ENCODE measurements around the gene VWA8. TPM values are rescaled to one million over a fixed set of nuclear protein-coding genes. Genes with fewer than 3 reads are reported as not detected.

The VWA8 gene
- total and polyA plus RNA-seq, 2 of the 8 experiments (the other 6 are each of a cell fraction or from before 2014, with no cell fraction given): 5.9 to 19.6 TPM

DNA sequence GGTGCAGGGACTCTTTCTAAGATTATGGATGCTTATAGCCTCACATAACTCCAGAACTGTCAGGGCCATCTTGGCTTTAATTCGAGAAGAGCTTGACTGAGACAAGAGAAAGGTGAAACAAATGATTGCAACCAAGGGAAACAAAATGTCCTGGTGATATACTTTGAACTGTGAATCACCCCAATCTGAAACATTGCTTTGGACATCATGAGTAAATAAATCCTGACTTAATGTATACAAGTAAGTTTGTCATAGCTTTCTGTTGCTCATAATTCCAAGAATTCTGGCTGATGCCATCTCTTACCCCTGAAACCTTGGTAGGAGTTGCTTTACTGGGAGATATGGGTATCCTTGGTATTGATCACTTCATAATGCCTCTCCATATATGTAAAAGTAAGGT, 5.8 kb upstream of the VWA8 start:
- H3K27me3 ChIP-seq (replicated peaks in 1 of 4; ENCODE audit: control insufficient read depth in 3 of 4, extremely low read depth in 1 of 4, insufficient read depth in 3 of 4, low read length in 3 of 4): 0 out of 7 replicates have a peak, but pooled peaks cover 0 to 2% (median 0%) of the 10 kb centered on the region in 4 experiments
- peaks cover 0 to 3% (median 0%) of the 10 kb centered on the region in 4 experiments; a peak in 2 of 7 replicates for H3K4me1 ChIP-seq (replicated peaks in 1 of 4; ENCODE audit: control insufficient read depth in 3 of 4, insufficient read depth in 4 of 4, low read length in 3 of 4)
- no peak overlapping the region for H3K27ac ChIP-seq (ENCODE audit: low read depth, low read length)
- no peak overlapping the region for H4K5ac ChIP-seq (ENCODE audit: insufficient read length, low read depth, low read length)
- TF ChIP-seq JUN (IDR thresholded peaks at IDR 0.05; ENCODE audit: low read depth, low read length) (no peak), FOSL1 (IDR thresholded peaks at IDR 0.05; ENCODE audit: insufficient read depth, low read depth, low read length) (no peak), BCL11A (IDR thresholded peaks at IDR 0.05; ENCODE audit: low read depth in 2 of 2, low read length in 2 of 2) (no peak)
- TF ChIP-seq, protein P1, sequence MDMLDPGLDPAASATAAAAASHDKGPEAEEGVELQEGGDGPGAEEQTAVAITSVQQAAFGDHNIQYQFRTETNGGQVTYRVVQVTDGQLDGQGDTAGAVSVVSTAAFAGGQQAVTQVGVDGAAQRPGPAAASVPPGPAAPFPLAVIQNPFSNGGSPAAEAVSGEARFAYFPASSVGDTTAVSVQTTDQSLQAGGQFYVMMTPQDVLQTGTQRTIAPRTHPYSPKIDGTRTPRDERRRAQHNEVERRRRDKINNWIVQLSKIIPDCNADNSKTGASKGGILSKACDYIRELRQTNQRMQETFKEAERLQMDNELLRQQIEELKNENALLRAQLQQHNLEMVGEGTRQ (IDR thresholded peaks at IDR 0.05; ENCODE audit: low read length): no peak
- DNase-seq (ENCODE audit: low read depth in 1 of 2, low spot score in 2 of 2): no peak
- no peak overlapping the region for H3K56ac ChIP-seq (replicated peaks; ENCODE audit: insufficient read length, low read depth, low read length)
- H3K4me2 ChIP-seq (ENCODE audit: insufficient read depth in 1 of 2, low read depth in 2 of 2, low read length in 2 of 2): no peak overlapping the region
- H3K4ac ChIP-seq (replicated peaks; ENCODE audit: insufficient read length, low read depth, low read length): no peak overlapping the region
- H3K4me3 ChIP-seq (ENCODE audit: extremely low read depth in 1 of 4, insufficient read depth in 2 of 4, low read depth in 3 of 4, low read length in 4 of 4): no peak overlapping the region
- 86% methylated on average over 1 of the region's 1 CpG; no CpG with 5 or more reads in 1 of the 2 experiments for WGBS, 2 experiments (ENCODE audit: extremely low coverage in 1 of 2, insufficient coverage in 1 of 2, insufficient read length in 1 of 2, insufficient replicate concordance in 2 of 2, low coverage in 1 of 2, low lambda C conversion rate in 2 of 2, missing lambda C conversion rate in 1 of 2)
- no peak overlapping the region for H3K23ac ChIP-seq (ENCODE audit: insufficient read length)
- no peak overlapping the region for H2BK5ac ChIP-seq (ENCODE audit: low read depth, low read length)
- no peak overlapping the region for H3K14ac ChIP-seq (ENCODE audit: insufficient read length)
- no peak overlapping the region for H2BK12ac ChIP-seq (ENCODE audit: low read depth, low read length)
- H4K20me1 ChIP-seq (replicated peaks in 1 of 2; ENCODE audit: control insufficient read depth in 1 of 2, insufficient read depth in 2 of 2, low read length in 2 of 2): no peaks in the 10 kb centered on the region
- no peak overlapping the region for H2BK20ac ChIP-seq (ENCODE audit: low read length)
- H3K79me1 ChIP-seq (ENCODE audit: low read depth, low read length): no peaks in the 10 kb centered on the region
- H3K9me3 ChIP-seq (ENCODE audit: insufficient read depth in 2 of 2, low read depth in 1 of 2, low read length in 1 of 2): no peaks in the 10 kb centered on the region
- H2AK5ac ChIP-seq (ENCODE audit: low read depth, low read length): no peak overlapping the region
- no peaks in the 10 kb centered on the region for H3K23me2 ChIP-seq (ENCODE audit: low read depth, low read length)
- no peak overlapping the region for H4K91ac ChIP-seq (replicated peaks; ENCODE audit: insufficient read length, low read length)
- no peak overlapping the region for H2BK120ac ChIP-seq (replicated peaks; ENCODE audit: low read depth, low read length)
- H4K8ac ChIP-seq (ENCODE audit: extremely low read depth, insufficient read depth, low read length): no peak overlapping the region
- no peaks in the 10 kb centered on the region for H3K36me3 ChIP-seq (ENCODE audit: control insufficient read depth in 2 of 4, insufficient read depth in 4 of 4, low read length in 3 of 4)
- no peak overlapping the region for H3K18ac ChIP-seq (ENCODE audit: extremely low read depth, low read length)
- no peaks in the 10 kb centered on the region for H3K79me2 ChIP-seq (ENCODE audit: control insufficient read depth in 1 of 2, insufficient read depth in 2 of 2, low read length in 2 of 2)
- CTCF ChIA-PET (ENCODE audit: partially characterized antibody): no interaction called here
- H2AFZ ChIP-seq (ENCODE audit: low read length): no peak overlapping the region
- POLR2A ChIA-PET (ENCODE audit: partially characterized antibody): no interaction called here
- H3K9ac ChIP-seq (replicated peaks in 1 of 4; ENCODE audit: extremely low read depth in 1 of 4, low read depth in 3 of 4, low read length in 3 of 4): no peak overlapping the region
- H2BK15ac ChIP-seq (ENCODE audit: low read length): no peak overlapping the region
- FAIRE-seq: no peak
